Measurements from ENCODE around the gene AS3MT.

- no peak for TF ChIP-seq EZH2 (IDR thresholded peaks at IDR 0.05; ENCODE audit: insufficient read depth, poor library complexity, severe bottlenecking)
- TF ChIP-seq EZH2phosphoT487 (IDR thresholded peaks at IDR 0.05; ENCODE audit: insufficient read depth, low read depth), result no peak
These were observed 82.0 kb downstream of the AS3MT start for GRCh38 chr10:102951316-102951715.
